Measurements from ENCODE around the gene TST. TPM values are rescaled to one million over a fixed set of nuclear protein-coding genes. Genes with fewer than 3 reads are reported as not detected.

TST gene
- total RNA-seq, 1 donor from 2014 or later = 21.5 TPM

- peaks cover 10% of the 10 kb centered on the region for H3K36me3 Mint-ChIP-seq
- Histone ChIP-seq H3K27ac (no peak overlapping the region), H2AFZ (replicated peaks) (no peak overlapping the region), H3K4me1 (no peaks in the 10 kb centered on the region), H3K9ac (no peak overlapping the region), H3K4me3 (no peak overlapping the region), H3K9me3 (ENCODE audit: low read depth) (no peaks in the 10 kb centered on the region), H4K20me1 (ENCODE audit: low read depth) (peaks cover 30% of the 10 kb centered on the region), H3K4me2 (no peak overlapping the region), H3K27me3 (no peaks in the 10 kb centered on the region), H3F3A (ENCODE audit: low read depth) (no peaks in the 10 kb centered on the region), H3K79me2 (ENCODE audit: low read depth) (peaks cover 21% of the 10 kb centered on the region), H3K36me3 (no peaks in the 10 kb centered on the region)
- DNase-seq (ENCODE audit: low spot score) = no peak
- peaks cover 4% of the 10 kb centered on the region for H3K27me3 Mint-ChIP-seq (ENCODE audit: insufficient read depth, low read depth)
- H3K4me1 Mint-ChIP-seq = peaks cover 9% of the 10 kb centered on the region
- H3K4me3 Mint-ChIP-seq = no peak overlapping the region
- TF ChIP-seq EZH2 (IDR thresholded peaks at IDR 0.05) = no peak
- TF ChIP-seq, protein P1, sequence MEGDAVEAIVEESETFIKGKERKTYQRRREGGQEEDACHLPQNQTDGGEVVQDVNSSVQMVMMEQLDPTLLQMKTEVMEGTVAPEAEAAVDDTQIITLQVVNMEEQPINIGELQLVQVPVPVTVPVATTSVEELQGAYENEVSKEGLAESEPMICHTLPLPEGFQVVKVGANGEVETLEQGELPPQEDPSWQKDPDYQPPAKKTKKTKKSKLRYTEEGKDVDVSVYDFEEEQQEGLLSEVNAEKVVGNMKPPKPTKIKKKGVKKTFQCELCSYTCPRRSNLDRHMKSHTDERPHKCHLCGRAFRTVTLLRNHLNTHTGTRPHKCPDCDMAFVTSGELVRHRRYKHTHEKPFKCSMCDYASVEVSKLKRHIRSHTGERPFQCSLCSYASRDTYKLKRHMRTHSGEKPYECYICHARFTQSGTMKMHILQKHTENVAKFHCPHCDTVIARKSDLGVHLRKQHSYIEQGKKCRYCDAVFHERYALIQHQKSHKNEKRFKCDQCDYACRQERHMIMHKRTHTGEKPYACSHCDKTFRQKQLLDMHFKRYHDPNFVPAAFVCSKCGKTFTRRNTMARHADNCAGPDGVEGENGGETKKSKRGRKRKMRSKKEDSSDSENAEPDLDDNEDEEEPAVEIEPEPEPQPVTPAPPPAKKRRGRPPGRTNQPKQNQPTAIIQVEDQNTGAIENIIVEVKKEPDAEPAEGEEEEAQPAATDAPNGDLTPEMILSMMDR (IDR thresholded peaks at IDR 0.05) = no peak
- TF ChIP-seq EZH2phosphoT487 (IDR thresholded peaks at IDR 0.05) = no peak
- no peak overlapping the region for H3K27ac Mint-ChIP-seq
- no peaks in the 10 kb centered on the region for H3K9me3 Mint-ChIP-seq
These were observed 7.1 kb upstream of the TST start for GRCh38 chr22:37026325-37026724.

- Histone ChIP-seq H3K4me1 (peaks cover 5% of the 10 kb centered on the region), H3K9me3 (ENCODE audit: low read depth) (no peaks in the 10 kb centered on the region), H3K9ac (no peak overlapping the region), H3K79me2 (ENCODE audit: low read depth) (peaks cover 28% of the 10 kb centered on the region), H3K27ac (no peak overlapping the region), H3K4me3 (no peak overlapping the region), H4K20me1 (ENCODE audit: low read depth) (peaks cover 30% of the 10 kb centered on the region), H3K36me3 (no peaks in the 10 kb centered on the region), H3K27me3 (no peaks in the 10 kb centered on the region), H3F3A (ENCODE audit: low read depth) (no peaks in the 10 kb centered on the region), H2AFZ (replicated peaks) (no peak overlapping the region), H3K4me2 (no peak overlapping the region)
- Mint-ChIP-seq H3K9me3 (no peaks in the 10 kb centered on the region), H3K36me3 (peaks cover 10% of the 10 kb centered on the region), H3K27ac (no peak overlapping the region), H3K4me1 (peaks cover 12% of the 10 kb centered on the region), H3K4me3 (no peak overlapping the region), H3K27me3 (ENCODE audit: insufficient read depth, low read depth) (peaks cover 5% of the 10 kb centered on the region)
- no peak for TF ChIP-seq EZH2phosphoT487 (IDR thresholded peaks at IDR 0.05)
- no peak for DNase-seq (ENCODE audit: low spot score)
These were observed 6.3 kb upstream of the TST start for GRCh38 chr22:37025500-37026070.

GRCh38 chr22:37024339-37025157, 5.3 kb upstream of the TST start:
- no peak overlapping the region for H3K27ac ChIP-seq
- Mint-ChIP-seq H3K27ac (no peak overlapping the region), H3K27me3 (ENCODE audit: insufficient read depth, low read depth) (peaks cover 6% of the 10 kb centered on the region), H3K4me3 (peak overlapping the region; percentile 48), H3K4me1 (peaks cover 20% of the 10 kb centered on the region), H3K36me3 (peaks cover 10% of the 10 kb centered on the region), H3K9me3 (no peaks in the 10 kb centered on the region)
- no peak overlapping the region for H3K4me2 ChIP-seq
- peaks cover 9% of the 10 kb centered on the region for H3K4me1 ChIP-seq
- peaks cover 30% of the 10 kb centered on the region for H4K20me1 ChIP-seq (ENCODE audit: low read depth)
- no peak for TF ChIP-seq EZH2 (IDR thresholded peaks at IDR 0.05)
- TF ChIP-seq, protein P1 (IDR thresholded peaks at IDR 0.05) = no peak
- H3F3A ChIP-seq (ENCODE audit: low read depth) = no peaks in the 10 kb centered on the region
- H3K36me3 ChIP-seq = no peaks in the 10 kb centered on the region
- H3K9ac ChIP-seq = no peak overlapping the region
- H3K79me2 ChIP-seq (ENCODE audit: low read depth) = peaks cover 38% of the 10 kb centered on the region
- no peaks in the 10 kb centered on the region for H3K27me3 ChIP-seq
- no peak overlapping the region for H3K4me3 ChIP-seq
- H3K9me3 ChIP-seq (ENCODE audit: low read depth) = no peaks in the 10 kb centered on the region
- no peak for DNase-seq (ENCODE audit: low spot score)
- H2AFZ ChIP-seq (replicated peaks) = no peak overlapping the region
